DND-41 (cell line): Measurements from ENCODE around the gene ANAPC4.

Experiments
- ATAC-seq: fragments of 200-7000 bp; cut with Tn5 transposase; 3 replicates; pipeline ENCODE4 v1.9.1; 2021; ENCODE audit warnings: low read depth; ENCODE audit not compliant: insufficient read depth
- DNase-seq: peaks from one replicate; pipeline ENCODE4 v3.0.0-alpha.2; 2020
- H2AFZ ChIP-seq: 2 replicates; pipeline ENCODE4 v1.6.0; 2012; ENCODE audit warnings: low read depth, low read length
- H3K27ac ChIP-seq: 2 replicates; pipeline ENCODE4 v1.5.1; 2012; ENCODE audit warnings: low read length, inconsistent platforms
- H3K27me3 ChIP-seq: fragments of 200-600 bp; sonication (generic); 2 replicates; pipeline ENCODE4 v1.6.0; 2012; ENCODE audit warnings: low read length, mild to moderate bottlenecking, inconsistent platforms; ENCODE audit not compliant: insufficient read depth, poor library complexity
- H3K36me3 ChIP-seq: 2 replicates; pipeline ENCODE4 v1.5.1; 2012; ENCODE audit warnings: low read length, inconsistent platforms; ENCODE audit not compliant: insufficient read depth
- H3K4me1 ChIP-seq: 2 replicates; pipeline ENCODE4 v1.5.1; 2012; ENCODE audit warnings: mild to moderate bottlenecking, low read length; ENCODE audit not compliant: insufficient read depth
- H3K4me2 ChIP-seq: 2 replicates; pipeline ENCODE4 v1.6.0; 2012; ENCODE audit warnings: mild to moderate bottlenecking, moderate library complexity, low read length, inconsistent platforms; ENCODE audit not compliant: insufficient read depth
- H3K4me3 ChIP-seq, 2 experiments: fragments of 200-600 bp in 1 of 2; shearing (Covaris generic) in 1 of 2; 2 replicates each; pipeline ENCODE4 v1.5.1; 2012 to 2016; ENCODE audit warnings: inconsistent platforms in 2 of 2, low read length in 2 of 2, mild to moderate bottlenecking in 2 of 2, low read depth in 1 of 2, moderate library complexity in 1 of 2
- H3K79me2 ChIP-seq: 2 replicates; pipeline ENCODE4 v1.6.0; 2012; ENCODE audit warnings: low read length, inconsistent platforms; ENCODE audit not compliant: insufficient read depth
- H3K9ac ChIP-seq: 2 replicates; pipeline ENCODE4 v1.6.0; 2012; ENCODE audit warnings: low read depth, mild to moderate bottlenecking, inconsistent platforms, low read length, moderate library complexity
- H3K9me3 ChIP-seq: 2 replicates; pipeline ENCODE4 v1.5.1; 2012; ENCODE audit warnings: low read length, moderate library complexity, mild to moderate bottlenecking, inconsistent platforms; ENCODE audit not compliant: insufficient read depth, severe bottlenecking
- H4K20me1 ChIP-seq: 2 replicates; pipeline ENCODE4 v1.6.0; 2012; ENCODE audit warnings: low read length; ENCODE audit not compliant: insufficient read depth
- CTCF ChIP-seq: IDR thresholded peaks from 2 replicates; pipeline ENCODE4 v1.5.1; 2012; ENCODE audit warnings: borderline replicate concordance, low read length, moderate library complexity, mild to moderate bottlenecking; ENCODE audit not compliant: poor library complexity, severe bottlenecking; ENCODE audit errors: extremely low read depth
- EZH2 ChIP-seq: IDR thresholded peaks from 3 replicates; pipeline ENCODE4 v1.6.1; 2012; ENCODE audit warnings: borderline replicate concordance, low read depth, mild to moderate bottlenecking, moderate library complexity, low read length, inconsistent platforms; ENCODE audit not compliant: severe bottlenecking

Gene ANAPC4

GRCh38 chr4:25423548-25423947 is 46.5 kb downstream of the ANAPC4 start:
- Histone ChIP-seq H4K20me1 (no peaks in the 10 kb centered on the region), H2AFZ (no peak overlapping the region), H3K27me3 (no peaks in the 10 kb centered on the region), H3K4me1 (no peaks in the 10 kb centered on the region), H3K4me2 (no peak overlapping the region), H3K79me2 (no peaks in the 10 kb centered on the region), H3K4me3 (no peak overlapping the region), H3K9ac (no peak overlapping the region), H3K9me3 (no peaks in the 10 kb centered on the region), H3K36me3 (peaks cover 17% of the 10 kb centered on the region), H3K27ac (no peak overlapping the region)
- ATAC-seq (no peak; the same call in 2 of the 3 replicates), DNase-seq (no peak)
- TF ChIP-seq EZH2 (no peak), CTCF (no peak)

GRCh38 chr4:25424539-25425228 is 47.6 kb downstream of the ANAPC4 start:
- H3K79me2 ChIP-seq: no peaks in the 10 kb centered on the region
- H3K9me3 ChIP-seq: no peaks in the 10 kb centered on the region
- H3K4me1 ChIP-seq: no peaks in the 10 kb centered on the region
- no peak overlapping the region for H2AFZ ChIP-seq
- H3K27me3 ChIP-seq: no peaks in the 10 kb centered on the region
- H3K9ac ChIP-seq: no peak overlapping the region
- no peak for DNase-seq
- no peak overlapping the region for H3K4me3 ChIP-seq
- H3K27ac ChIP-seq: no peak overlapping the region
- H3K36me3 ChIP-seq: peaks cover 6% of the 10 kb centered on the region; the same call in 1 of the 2 replicates
- no peak for TF ChIP-seq EZH2
- no peak for TF ChIP-seq CTCF
- no peaks in the 10 kb centered on the region for H4K20me1 ChIP-seq
- no peak for ATAC-seq
- H3K4me2 ChIP-seq: no peak overlapping the region

GRCh38 chr4:25425361-25425760 is 48.3 kb downstream of the ANAPC4 start:
- no peak overlapping the region for H3K4me3 ChIP-seq
- H3K4me1 ChIP-seq: no peaks in the 10 kb centered on the region
- H3K36me3 ChIP-seq: peaks cover 3% of the 10 kb centered on the region; the same call in 1 of the 2 replicates
- no peak overlapping the region for H3K9ac ChIP-seq
- ATAC-seq (no peak), DNase-seq (no peak)
- TF ChIP-seq EZH2 (no peak), CTCF (no peak)
- H2AFZ ChIP-seq: no peak overlapping the region
- H3K27me3 ChIP-seq: no peaks in the 10 kb centered on the region
- H3K9me3 ChIP-seq: no peaks in the 10 kb centered on the region
- no peak overlapping the region for H3K27ac ChIP-seq
- no peaks in the 10 kb centered on the region for H3K79me2 ChIP-seq
- no peaks in the 10 kb centered on the region for H4K20me1 ChIP-seq
- no peak overlapping the region for H3K4me2 ChIP-seq
